ENCODE measurements around the gene EEF1A2. TPM values are rescaled to one million over a fixed set of nuclear protein-coding genes. Genes with fewer than 3 reads are reported as not detected.

Gene EEF1A2
- total RNA-seq, 2 experiments from 2014 or later, result 0.26 TPM; not detected in 1

DNA sequence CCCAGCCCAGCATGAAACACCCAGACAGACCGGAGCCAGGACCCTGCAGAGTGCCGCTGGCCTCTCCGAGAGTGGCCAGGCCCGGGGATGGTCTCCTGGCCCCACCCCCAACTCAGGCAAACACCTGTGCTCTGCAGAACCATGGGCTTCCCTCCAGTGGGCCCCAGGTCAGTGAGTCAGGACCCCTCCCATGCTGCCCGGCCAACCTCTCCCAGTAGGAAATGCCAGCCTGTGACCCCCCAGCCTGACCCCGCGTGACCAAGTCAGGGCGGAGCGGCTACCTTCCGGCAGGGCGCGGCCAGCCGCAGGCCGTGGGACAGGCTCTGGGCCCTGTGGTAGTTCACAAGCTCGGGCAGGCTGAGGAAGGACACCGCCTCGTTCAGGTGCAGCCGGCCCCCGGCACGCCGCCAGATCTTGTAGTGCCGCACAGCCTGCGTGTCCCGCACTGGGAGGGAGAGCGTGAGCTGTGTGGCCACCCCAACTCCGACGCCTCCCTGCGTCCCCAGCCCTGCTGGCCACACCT is 35.0 kb upstream of the EEF1A2 start:
- H3K4me1 Mint-ChIP-seq, result no peaks in the 10 kb centered on the region
- no peak for ATAC-seq (ENCODE audit: low read depth)
- no peak overlapping the region for H3K27ac Mint-ChIP-seq
- H3K4me3 Mint-ChIP-seq, result no peak overlapping the region
- DNase-seq, result peak; percentile 37
- H3K27me3 Mint-ChIP-seq, result no peaks in the 10 kb centered on the region
- H3K36me3 Mint-ChIP-seq, result no peaks in the 10 kb centered on the region
- no peaks in the 10 kb centered on the region for H3K9me3 Mint-ChIP-seq
- POLR2A ChIA-PET, result interaction anchor here (5.1 kb wide), 1 partner anchor 12 kb away, joined by 88 read pairs; the partner anchor contains the start of gene PPDPF

DNA sequence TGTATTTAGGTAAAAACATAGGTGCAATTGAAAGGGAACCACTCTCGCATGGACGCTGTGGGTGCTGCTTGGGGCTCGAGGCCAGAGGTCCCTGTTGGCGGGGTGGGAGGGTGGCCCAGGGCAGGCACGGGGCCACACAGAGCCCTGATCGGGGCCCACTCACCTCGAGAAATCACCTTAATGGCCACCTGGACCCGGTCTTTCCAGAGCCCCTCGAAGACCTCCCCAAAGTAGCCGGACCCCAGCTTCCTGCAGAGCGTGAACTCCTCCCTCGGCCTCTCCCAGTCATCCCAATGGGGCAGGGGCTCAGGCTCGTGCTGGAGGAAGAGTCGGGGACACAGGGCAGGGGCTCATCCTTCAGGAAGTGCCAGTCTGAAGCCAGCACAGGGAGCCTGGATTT is 34.5 kb upstream of the EEF1A2 start:
- no peak overlapping the region for H3K27ac Mint-ChIP-seq
- ATAC-seq (ENCODE audit: low read depth), result no peak
- H3K4me1 Mint-ChIP-seq, result no peaks in the 10 kb centered on the region
- no peak for DNase-seq
- H3K4me3 Mint-ChIP-seq, result no peak overlapping the region
- no peaks in the 10 kb centered on the region for H3K36me3 Mint-ChIP-seq
- no peaks in the 10 kb centered on the region for H3K27me3 Mint-ChIP-seq
- POLR2A ChIA-PET, result no interaction called here
- no peaks in the 10 kb centered on the region for H3K9me3 Mint-ChIP-seq

- Mint-ChIP-seq H3K4me1 (no peaks in the 10 kb centered on the region), H3K4me3 (no peak overlapping the region), H3K27ac (no peak overlapping the region), H3K27me3 (no peaks in the 10 kb centered on the region), H3K9me3 (no peaks in the 10 kb centered on the region), H3K36me3 (no peaks in the 10 kb centered on the region)
- DNase-seq (no peak), ATAC-seq (ENCODE audit: low read depth) (no peak)
- POLR2A ChIA-PET, result interaction anchor here (2.4 kb wide), 1 partner anchor 11 kb away, joined by 9 read pairs; no protein-coding TSS in a partner anchor
These were observed 33.6 kb upstream of the EEF1A2 start for GRCh38 chr20:63532449-63532971.

DNA sequence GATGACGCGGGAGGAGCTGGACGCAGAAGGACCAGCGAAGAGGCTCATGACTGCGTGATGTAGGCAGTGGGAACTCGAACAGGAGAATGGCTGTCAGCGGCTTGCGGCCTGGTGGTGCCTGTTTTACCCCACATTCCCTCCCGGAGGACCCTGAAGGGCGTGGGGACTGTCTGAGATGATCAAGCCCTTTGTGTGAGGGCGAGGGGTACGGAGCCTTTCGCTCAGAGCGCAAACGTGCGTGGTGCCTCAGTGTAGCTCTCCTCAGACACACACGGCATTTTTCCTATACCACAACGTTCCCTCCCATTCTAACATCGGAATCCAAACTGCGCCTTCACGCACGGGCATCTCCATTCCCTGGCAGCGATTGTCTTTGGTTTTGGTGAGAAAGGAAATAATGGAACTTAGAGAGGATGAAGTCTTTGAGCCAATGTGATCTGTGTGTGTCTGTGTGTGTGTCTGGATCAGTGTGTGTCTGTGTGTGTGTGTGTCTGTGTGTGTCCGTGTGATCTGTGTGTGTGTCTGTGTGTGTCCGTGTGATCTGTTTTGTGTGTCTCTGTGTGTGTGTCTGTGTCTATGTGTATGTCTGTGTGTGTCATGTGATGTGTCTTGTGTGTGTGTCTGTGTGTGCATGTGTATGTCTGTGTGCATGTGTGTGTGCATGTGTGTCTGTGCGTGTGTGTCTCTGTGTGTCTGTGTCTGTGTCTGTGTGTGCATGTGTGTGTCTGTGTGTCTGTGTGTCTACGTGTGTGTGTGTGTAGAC is 33.0 kb upstream of the EEF1A2 start:
- no peaks in the 10 kb centered on the region for H3K27me3 Mint-ChIP-seq
- DNase-seq (no peak), ATAC-seq (ENCODE audit: low read depth) (no peak)
- H3K4me3 Mint-ChIP-seq, result no peak overlapping the region
- H3K27ac Mint-ChIP-seq, result peak overlapping the region; percentile 66
- H3K9me3 Mint-ChIP-seq, result no peaks in the 10 kb centered on the region
- H3K36me3 Mint-ChIP-seq, result no peaks in the 10 kb centered on the region
- no peaks in the 10 kb centered on the region for H3K4me1 Mint-ChIP-seq
- POLR2A ChIA-PET, result interaction anchor here (2.4 kb wide), 1 partner anchor 11 kb away, joined by 9 read pairs; no protein-coding TSS in a partner anchor

DNA sequence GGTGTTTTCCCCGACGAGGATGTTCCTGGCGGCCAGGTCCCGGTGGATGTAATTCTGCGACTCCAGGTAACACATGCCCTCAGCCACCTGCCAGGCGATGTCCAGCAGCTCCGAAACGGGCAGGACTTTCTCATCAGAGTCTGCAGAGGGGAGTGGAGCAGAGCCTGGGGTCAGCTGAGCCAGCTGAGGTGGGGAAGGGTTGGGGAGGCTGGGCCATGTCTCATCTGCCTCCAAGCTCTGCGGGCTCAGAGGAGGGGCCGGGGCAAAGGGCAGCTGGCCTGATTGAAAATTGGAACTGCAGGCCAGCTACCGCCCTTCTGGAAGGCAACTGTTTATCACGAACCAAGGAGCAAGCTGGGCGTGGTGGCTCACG is 31.9 kb upstream of the EEF1A2 start:
- no peak overlapping the region for H3K27ac Mint-ChIP-seq
- H3K9me3 Mint-ChIP-seq, result no peaks in the 10 kb centered on the region
- H3K27me3 Mint-ChIP-seq, result no peaks in the 10 kb centered on the region
- ATAC-seq (ENCODE audit: low read depth), result no peak
- no peak for DNase-seq
- POLR2A ChIA-PET, result interaction anchor here (2.4 kb wide), 1 partner anchor 10 kb away, joined by 9 read pairs; no protein-coding TSS in a partner anchor
- no peaks in the 10 kb centered on the region for H3K4me1 Mint-ChIP-seq
- H3K36me3 Mint-ChIP-seq, result no peaks in the 10 kb centered on the region
- H3K4me3 Mint-ChIP-seq, result no peak overlapping the region

GRCh38 chr20:63529861-63530787 is 31.2 kb upstream of the EEF1A2 start:
- H3K27me3 Mint-ChIP-seq, result no peaks in the 10 kb centered on the region
- ATAC-seq (ENCODE audit: low read depth), result no peak
- POLR2A ChIA-PET, result interaction anchor here (2.2 kb wide), 1 partner anchor 10 kb away, joined by 8 read pairs; the partner anchor contains the start of gene PPDPF
- no peak for DNase-seq
- H3K9me3 Mint-ChIP-seq, result no peaks in the 10 kb centered on the region
- H3K36me3 Mint-ChIP-seq, result no peaks in the 10 kb centered on the region
- H3K4me1 Mint-ChIP-seq, result no peaks in the 10 kb centered on the region
- H3K27ac Mint-ChIP-seq, result no peak overlapping the region
- no peak overlapping the region for H3K4me3 Mint-ChIP-seq

DNA sequence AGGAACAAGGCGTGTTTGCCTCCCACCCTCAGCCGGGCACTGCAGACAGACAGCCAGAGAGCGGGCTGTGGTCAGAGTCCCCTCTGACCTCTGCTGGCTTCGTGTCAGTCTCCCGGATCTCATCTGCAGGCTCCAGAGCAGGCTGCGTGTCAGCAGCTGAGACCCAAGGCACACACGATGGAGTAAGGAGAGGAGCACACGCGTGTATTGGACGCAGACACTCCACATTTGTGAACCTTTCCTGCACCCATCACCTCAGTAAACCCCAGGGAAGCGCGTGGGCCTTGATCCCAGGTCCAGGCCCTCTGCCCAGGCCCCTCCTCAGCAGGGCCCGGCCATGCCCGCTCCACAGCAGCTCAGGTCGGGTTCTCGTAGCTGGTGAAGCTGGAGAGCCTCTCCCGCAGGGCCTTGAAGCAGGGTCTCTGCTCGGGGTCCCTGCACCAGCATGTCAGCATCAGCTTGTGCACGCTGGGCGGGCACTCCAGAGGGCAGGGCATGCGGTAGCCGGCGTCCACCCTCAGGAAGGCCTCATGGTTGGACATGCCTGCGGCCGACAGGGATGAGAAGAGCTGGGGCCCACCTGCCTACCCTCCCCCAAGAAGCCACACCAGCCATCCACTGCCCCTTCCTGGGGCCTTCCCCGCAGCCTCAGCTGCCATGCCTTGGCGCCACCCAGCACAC is 30.4 kb upstream of the EEF1A2 start:
- Mint-ChIP-seq H3K4me1 (peaks cover 2% of the 10 kb centered on the region), H3K4me3 (no peak overlapping the region), H3K27ac (no peak overlapping the region), H3K27me3 (no peaks in the 10 kb centered on the region), H3K36me3 (no peaks in the 10 kb centered on the region), H3K9me3 (no peaks in the 10 kb centered on the region)
- POLR2A ChIA-PET, result interaction anchor here (2.2 kb wide), 1 partner anchor 9 kb away, joined by 8 read pairs; the partner anchor contains the start of gene PPDPF
- ATAC-seq (ENCODE audit: low read depth) (no peak), DNase-seq (no peak)

DNA sequence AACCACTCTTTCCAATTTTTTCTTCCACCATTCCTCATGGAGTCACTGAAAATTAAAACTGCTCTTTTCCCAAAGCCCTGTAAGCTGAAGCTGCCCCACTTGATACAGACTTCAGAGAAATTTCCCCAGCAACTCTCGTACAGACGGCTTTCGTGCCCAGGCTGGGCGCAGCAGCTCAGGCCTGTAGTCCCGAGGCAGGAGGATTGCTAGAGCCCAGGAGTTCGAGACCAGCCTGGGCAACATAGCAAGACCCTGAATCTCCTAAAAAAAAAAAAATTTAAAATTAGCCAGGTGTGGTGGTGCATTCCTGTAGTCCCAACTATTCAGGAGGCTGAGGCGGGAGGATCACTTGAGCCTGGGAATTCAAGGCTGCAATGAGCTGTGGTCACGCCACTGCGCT is 28.3 kb upstream of the EEF1A2 start:
- no peaks in the 10 kb centered on the region for H3K27me3 Mint-ChIP-seq
- DNase-seq, result no peak
- ATAC-seq (ENCODE audit: low read depth), result no peak
- POLR2A ChIA-PET, result interaction anchor here (1.1 kb wide), 1 partner anchor 358 kb away, joined by 5 read pairs; no protein-coding TSS in a partner anchor
- peaks cover 19% of the 10 kb centered on the region for H3K36me3 Mint-ChIP-seq
- H3K4me3 Mint-ChIP-seq, result no peak overlapping the region
- peaks cover 6% of the 10 kb centered on the region for H3K9me3 Mint-ChIP-seq
- H3K27ac Mint-ChIP-seq, result no peak overlapping the region
- H3K4me1 Mint-ChIP-seq, result peaks cover 8% of the 10 kb centered on the region

DNA sequence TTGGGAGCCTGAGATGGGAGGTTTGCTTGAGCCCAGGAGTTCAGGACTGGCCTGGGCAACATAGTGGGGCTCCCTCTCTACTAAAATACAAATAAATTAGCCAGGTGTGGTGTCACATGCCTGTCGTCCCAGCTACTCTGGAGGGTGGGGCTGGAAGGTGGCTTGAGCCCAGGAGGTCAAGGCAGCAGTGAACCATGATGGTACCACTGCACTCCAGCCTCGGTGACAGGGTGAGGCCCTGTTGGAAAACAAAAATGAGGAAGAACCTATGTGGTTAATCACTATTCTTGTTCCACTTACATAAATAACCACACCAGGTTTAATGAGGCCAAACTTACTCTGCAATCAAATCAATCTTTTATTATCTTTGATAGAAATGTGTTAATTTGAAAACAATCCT is 27.1 kb upstream of the EEF1A2 start:
- Mint-ChIP-seq H3K27me3 (no peaks in the 10 kb centered on the region), H3K9me3 (peaks cover 6% of the 10 kb centered on the region), H3K4me3 (no peak overlapping the region), H3K36me3 (peaks cover 22% of the 10 kb centered on the region), H3K27ac (no peak overlapping the region), H3K4me1 (peaks cover 9% of the 10 kb centered on the region)
- no peak for ATAC-seq (ENCODE audit: low read depth)
- no peak for DNase-seq
- POLR2A ChIA-PET, result interaction anchor here (0.7 to 7.3 kb wide), 2 partner anchors 10 to 13 kb away, joined by 4 to 88 read pairs; partner anchors contain the start of gene PTK6

DNA sequence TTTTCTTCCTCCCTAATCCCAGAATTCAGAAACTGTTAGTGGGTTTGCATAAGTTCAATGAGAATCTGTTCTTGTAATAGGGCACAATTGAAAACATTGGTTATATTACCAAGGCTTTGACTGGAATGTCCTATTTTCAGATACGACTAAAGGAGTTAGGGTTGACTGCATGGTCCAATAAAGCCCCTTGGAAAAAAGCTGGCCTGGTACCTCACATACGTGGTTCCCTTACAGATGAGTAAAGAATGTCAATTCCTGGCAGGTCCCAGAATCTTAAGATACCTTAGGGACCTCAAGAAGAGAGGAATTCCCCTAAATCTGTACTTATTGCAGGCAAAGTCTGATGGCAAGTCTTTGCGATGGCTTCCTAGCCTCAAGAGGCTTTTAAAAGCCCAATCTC is 26.3 kb upstream of the EEF1A2 start:
- ATAC-seq (ENCODE audit: low read depth), result no peak
- POLR2A ChIA-PET, result interaction anchor here (0.6 to 7.3 kb wide), 3 partner anchors 11 to 28 kb away, joined by 3 to 88 read pairs (median 4); partner anchors contain the start of gene PTK6
- DNase-seq, result no peak
- Mint-ChIP-seq H3K36me3 (peaks cover 22% of the 10 kb centered on the region), H3K4me1 (peaks cover 9% of the 10 kb centered on the region), H3K27me3 (no peaks in the 10 kb centered on the region), H3K4me3 (no peak overlapping the region), H3K27ac (no peak overlapping the region), H3K9me3 (peaks cover 6% of the 10 kb centered on the region)

- Mint-ChIP-seq H3K27ac (no peak overlapping the region), H3K9me3 (peaks cover 6% of the 10 kb centered on the region), H3K27me3 (peaks cover 2% of the 10 kb centered on the region), H3K4me1 (peaks cover 9% of the 10 kb centered on the region), H3K36me3 (peaks cover 22% of the 10 kb centered on the region), H3K4me3 (no peak overlapping the region)
- POLR2A ChIA-PET, result interaction anchor here (7.3 kb wide), 1 partner anchor 13 kb away, joined by 88 read pairs; the partner anchor contains the start of gene PTK6
- ATAC-seq (ENCODE audit: low read depth) (no peak), DNase-seq (no peak)
These were observed 24.2 kb upstream of the EEF1A2 start for GRCh38 chr20:63522981-63523611.

Measured in activated naive CD8-positive, alpha-beta T cell treated with anti-CD3 and anti-CD28 coated beads, Interleukin-2, amount 10 ng/mL, durations not matched to agents 7 days and 5 days (primary cell).